Measurements from ENCODE around the gene SBF2. TPM values are rescaled to one million over a fixed set of nuclear protein-coding genes. Genes with fewer than 3 reads are reported as not detected.

The SBF2 gene
- total and polyA plus RNA-seq, 2 of the 13 experiments (the other 11 are each of a cell fraction or from before 2014, with no cell fraction given) = 24.0 to 45.8 TPM

DNA sequence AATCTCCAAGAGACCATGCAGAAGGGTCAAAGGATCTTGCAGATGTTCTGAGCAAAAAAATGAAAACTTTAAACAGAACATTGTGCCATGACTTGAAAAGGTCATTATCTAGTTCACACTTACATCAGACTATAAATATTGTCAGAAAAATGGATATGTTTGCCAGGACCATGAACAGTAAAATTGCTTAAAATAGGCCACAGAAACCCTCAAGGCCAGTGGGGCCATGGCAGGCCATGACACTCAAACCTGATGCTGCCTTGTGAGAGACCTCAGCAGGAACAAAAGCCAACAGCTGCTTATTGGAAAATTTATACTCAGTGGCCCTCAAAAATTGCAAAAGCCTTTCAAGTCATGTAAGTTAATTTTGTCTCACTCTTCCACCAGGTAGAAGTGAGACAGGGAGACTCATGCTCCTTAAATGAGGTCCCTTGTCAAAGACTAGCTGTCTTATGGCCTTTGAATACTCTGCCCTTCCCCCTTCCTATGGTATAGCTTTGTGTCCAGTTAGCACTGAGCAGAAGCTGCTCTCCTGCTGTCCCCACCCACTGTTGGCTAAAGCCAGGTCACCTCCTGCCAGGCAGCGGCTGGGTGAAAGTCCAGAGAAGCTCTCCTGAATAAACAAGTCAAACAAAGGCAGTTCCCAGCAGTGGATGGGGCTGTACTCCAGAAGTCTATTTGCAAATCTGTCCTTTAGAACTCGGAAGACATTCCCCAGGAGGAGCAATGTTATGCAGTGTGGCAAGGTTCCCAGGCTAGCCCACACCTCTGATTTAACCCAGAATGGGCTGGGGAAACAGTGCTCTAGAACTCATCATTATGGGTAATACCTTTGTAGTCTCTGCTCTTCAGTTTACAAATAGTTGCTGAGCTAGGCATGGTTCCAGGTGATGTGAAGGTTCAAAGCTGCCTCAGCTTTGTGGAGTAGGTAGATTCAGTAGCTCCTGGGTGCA, 32.3 kb upstream of the SBF2 start (continued):
- TF ChIP-seq, protein P1, sequence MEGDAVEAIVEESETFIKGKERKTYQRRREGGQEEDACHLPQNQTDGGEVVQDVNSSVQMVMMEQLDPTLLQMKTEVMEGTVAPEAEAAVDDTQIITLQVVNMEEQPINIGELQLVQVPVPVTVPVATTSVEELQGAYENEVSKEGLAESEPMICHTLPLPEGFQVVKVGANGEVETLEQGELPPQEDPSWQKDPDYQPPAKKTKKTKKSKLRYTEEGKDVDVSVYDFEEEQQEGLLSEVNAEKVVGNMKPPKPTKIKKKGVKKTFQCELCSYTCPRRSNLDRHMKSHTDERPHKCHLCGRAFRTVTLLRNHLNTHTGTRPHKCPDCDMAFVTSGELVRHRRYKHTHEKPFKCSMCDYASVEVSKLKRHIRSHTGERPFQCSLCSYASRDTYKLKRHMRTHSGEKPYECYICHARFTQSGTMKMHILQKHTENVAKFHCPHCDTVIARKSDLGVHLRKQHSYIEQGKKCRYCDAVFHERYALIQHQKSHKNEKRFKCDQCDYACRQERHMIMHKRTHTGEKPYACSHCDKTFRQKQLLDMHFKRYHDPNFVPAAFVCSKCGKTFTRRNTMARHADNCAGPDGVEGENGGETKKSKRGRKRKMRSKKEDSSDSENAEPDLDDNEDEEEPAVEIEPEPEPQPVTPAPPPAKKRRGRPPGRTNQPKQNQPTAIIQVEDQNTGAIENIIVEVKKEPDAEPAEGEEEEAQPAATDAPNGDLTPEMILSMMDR (CRISPR knock-in tag; IDR thresholded peaks at IDR 0.05) = peak; percentile 37; the same call in 1 of the 2 replicates
- TF ChIP-seq, protein P2, sequence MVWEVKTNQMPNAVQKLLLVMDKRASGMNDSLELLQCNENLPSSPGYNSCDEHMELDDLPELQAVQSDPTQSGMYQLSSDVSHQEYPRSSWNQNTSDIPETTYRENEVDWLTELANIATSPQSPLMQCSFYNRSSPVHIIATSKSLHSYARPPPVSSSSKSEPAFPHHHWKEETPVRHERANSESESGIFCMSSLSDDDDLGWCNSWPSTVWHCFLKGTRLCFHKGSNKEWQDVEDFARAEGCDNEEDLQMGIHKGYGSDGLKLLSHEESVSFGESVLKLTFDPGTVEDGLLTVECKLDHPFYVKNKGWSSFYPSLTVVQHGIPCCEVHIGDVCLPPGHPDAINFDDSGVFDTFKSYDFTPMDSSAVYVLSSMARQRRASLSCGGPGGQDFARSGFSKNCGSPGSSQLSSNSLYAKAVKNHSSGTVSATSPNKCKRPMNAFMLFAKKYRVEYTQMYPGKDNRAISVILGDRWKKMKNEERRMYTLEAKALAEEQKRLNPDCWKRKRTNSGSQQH (CRISPR knock-in tag; IDR thresholded peaks at IDR 0.05; ENCODE audit: low read depth) = no peak
- no peak for TF ChIP-seq MYNN (CRISPR knock-in tag; IDR thresholded peaks at IDR 0.05; ENCODE audit: low read depth)
- no peak for TF ChIP-seq ZNF577 (CRISPR knock-in tag; IDR thresholded peaks at IDR 0.05; ENCODE audit: borderline replicate concordance, low read depth)
- TF ChIP-seq, protein P3, sequence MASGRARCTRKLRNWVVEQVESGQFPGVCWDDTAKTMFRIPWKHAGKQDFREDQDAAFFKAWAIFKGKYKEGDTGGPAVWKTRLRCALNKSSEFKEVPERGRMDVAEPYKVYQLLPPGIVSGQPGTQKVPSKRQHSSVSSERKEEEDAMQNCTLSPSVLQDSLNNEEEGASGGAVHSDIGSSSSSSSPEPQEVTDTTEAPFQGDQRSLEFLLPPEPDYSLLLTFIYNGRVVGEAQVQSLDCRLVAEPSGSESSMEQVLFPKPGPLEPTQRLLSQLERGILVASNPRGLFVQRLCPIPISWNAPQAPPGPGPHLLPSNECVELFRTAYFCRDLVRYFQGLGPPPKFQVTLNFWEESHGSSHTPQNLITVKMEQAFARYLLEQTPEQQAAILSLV (CRISPR knock-in tag; IDR thresholded peaks at IDR 0.05; ENCODE audit: borderline replicate concordance) = no peak
- TF ChIP-seq ZFP41 (CRISPR knock-in tag; IDR thresholded peaks at IDR 0.05; ENCODE audit: borderline replicate concordance) = no peak
- peak; percentile 50; the same call in 1 of the 2 replicates for TF ChIP-seq BORCS8-MEF2B (CRISPR knock-in tag; IDR thresholded peaks at IDR 0.05)
- TF ChIP-seq TBX3 (IDR thresholded peaks at IDR 0.05; ENCODE audit: borderline replicate concordance) = no peak
- no peak for TF ChIP-seq ZNF773 (CRISPR knock-in tag; IDR thresholded peaks at IDR 0.05; ENCODE audit: borderline replicate concordance)
- TF ChIP-seq RBAK (CRISPR knock-in tag; IDR thresholded peaks at IDR 0.05) = no peak
- TF ChIP-seq HMG20B (CRISPR knock-in tag; conservative IDR thresholded peaks at IDR 0.05) = 0 out of 2 replicates have a peak, but pooled peaks have one; percentile 44
- TF ChIP-seq GZF1 (CRISPR knock-in tag; IDR thresholded peaks at IDR 0.05) = no peak
- no peak for TF ChIP-seq SMARCE1 (IDR thresholded peaks at IDR 0.05; ENCODE audit: borderline replicate concordance)
- TF ChIP-seq, protein P4, sequence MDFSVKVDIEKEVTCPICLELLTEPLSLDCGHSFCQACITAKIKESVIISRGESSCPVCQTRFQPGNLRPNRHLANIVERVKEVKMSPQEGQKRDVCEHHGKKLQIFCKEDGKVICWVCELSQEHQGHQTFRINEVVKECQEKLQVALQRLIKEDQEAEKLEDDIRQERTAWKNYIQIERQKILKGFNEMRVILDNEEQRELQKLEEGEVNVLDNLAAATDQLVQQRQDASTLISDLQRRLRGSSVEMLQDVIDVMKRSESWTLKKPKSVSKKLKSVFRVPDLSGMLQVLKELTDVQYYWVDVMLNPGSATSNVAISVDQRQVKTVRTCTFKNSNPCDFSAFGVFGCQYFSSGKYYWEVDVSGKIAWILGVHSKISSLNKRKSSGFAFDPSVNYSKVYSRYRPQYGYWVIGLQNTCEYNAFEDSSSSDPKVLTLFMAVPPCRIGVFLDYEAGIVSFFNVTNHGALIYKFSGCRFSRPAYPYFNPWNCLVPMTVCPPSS (IDR thresholded peaks at IDR 0.05) = no peak
- peak; percentile 89 for TF ChIP-seq KAT8 (CRISPR knock-in tag; IDR thresholded peaks at IDR 0.05)
- TF ChIP-seq FOXO1 (CRISPR knock-in tag; IDR thresholded peaks at IDR 0.05) = peak; percentile 97
- TF ChIP-seq, protein P5, sequence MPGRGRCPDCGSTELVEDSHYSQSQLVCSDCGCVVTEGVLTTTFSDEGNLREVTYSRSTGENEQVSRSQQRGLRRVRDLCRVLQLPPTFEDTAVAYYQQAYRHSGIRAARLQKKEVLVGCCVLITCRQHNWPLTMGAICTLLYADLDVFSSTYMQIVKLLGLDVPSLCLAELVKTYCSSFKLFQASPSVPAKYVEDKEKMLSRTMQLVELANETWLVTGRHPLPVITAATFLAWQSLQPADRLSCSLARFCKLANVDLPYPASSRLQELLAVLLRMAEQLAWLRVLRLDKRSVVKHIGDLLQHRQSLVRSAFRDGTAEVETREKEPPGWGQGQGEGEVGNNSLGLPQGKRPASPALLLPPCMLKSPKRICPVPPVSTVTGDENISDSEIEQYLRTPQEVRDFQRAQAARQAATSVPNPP (CRISPR knock-in tag; IDR thresholded peaks at IDR 0.05) = no peak; the same call in 1 of the 2 replicates
- TF ChIP-seq ZSCAN29 (CRISPR knock-in tag; conservative IDR thresholded peaks at IDR 0.05) = no peak
- TF ChIP-seq ZNF180 (CRISPR knock-in tag; IDR thresholded peaks at IDR 0.05; ENCODE audit: borderline replicate concordance, low read depth) = no peak
